HG03108 (cell line): ENCODE results near the gene NDRG2.
A peak's percentile ranks its signal among the peaks of the same experiment; 100 is the strongest.

Experiments
- ATAC-seq: cut with Tn5 transposase; IDR thresholded peaks from one replicate; pipeline ENCODE4 v1.9.1; 2021; ENCODE audit warnings: moderate library complexity; ENCODE audit not compliant: unreplicated experiment

Gene NDRG2

DNA sequence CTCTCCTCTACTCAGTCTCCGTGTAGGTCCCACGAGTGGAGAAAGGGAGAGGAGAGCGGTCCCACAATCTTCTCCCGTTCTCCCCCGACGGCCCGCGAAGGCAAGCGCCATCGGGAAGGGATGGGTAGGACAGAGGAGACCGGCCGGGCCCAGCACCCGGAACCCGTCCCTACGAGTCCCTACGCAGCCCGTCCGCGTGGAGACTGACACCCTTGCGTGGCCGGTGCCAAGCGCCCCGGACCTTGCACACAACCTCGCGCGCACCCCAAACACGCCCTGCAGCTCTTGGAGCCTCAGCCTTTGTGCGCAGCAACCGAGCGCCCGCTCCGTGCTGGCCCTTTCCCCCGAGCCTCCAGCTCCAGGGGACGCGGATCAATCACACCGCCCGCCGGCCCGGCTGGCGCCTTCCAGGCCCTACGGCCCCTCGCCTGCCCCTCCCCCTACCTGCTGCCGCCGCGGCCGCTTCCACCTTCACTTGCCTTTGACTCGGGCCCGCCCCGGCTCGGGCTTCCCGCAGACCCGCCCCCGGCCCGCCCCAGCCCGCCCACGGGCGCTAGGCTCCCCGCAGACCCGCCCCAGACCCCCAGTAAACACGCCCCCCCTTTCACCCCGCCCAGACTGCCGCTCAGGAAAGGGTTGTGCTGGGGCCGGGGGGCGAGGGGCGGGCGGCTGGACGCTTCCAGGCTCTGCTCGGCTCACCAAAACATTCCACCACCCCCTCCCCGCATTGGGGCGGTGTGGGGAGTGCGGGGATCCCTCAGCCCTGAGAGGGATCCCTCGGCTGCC is at the start of gene NDRG2:
NDRG2 (minus strand) TSS at position 477 of the 786 bp plus-strand sequence. CDS start 1,746 bp downstream, outside the sequence.
- no peak for ATAC-seq

GRCh38 chr14:21073921-21074320 is 49.1 kb upstream of the NDRG2 start:
- no peak for ATAC-seq

DNA sequence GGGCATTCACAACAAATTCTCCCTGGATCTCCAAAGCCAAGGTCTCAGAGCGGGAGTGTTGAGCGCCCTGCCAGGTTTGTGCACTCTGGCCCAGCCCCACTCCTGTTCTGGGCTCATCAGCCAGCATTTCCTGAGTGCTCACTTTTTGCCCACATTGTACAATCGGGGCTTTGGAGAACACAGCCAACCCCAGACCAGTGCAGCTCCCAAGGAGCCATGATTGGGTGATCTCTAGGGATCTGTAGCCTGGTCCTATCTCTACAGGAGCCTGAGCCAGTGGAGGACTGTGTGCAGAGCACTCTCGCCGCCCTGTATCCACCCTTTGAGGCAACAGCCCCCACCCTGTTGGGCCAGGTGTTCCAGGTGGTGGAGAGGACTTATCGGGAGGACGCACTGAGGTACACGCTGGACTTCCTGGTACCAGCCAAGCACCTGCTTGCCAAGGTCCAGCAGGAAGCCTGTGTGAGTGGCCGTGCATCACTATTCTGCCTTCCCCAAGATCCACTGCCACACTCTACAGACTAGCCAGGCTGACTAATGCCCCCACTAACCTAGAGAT is 48.0 kb upstream of the NDRG2 start:
- ATAC-seq = no peak

- no peak for ATAC-seq
These were observed 47.2 kb upstream of the NDRG2 start for GRCh38 chr14:21072031-21072473.

- peak; percentile 70 for ATAC-seq
These were observed 46.6 kb upstream of the NDRG2 start for GRCh38 chr14:21071225-21072030.

DNA sequence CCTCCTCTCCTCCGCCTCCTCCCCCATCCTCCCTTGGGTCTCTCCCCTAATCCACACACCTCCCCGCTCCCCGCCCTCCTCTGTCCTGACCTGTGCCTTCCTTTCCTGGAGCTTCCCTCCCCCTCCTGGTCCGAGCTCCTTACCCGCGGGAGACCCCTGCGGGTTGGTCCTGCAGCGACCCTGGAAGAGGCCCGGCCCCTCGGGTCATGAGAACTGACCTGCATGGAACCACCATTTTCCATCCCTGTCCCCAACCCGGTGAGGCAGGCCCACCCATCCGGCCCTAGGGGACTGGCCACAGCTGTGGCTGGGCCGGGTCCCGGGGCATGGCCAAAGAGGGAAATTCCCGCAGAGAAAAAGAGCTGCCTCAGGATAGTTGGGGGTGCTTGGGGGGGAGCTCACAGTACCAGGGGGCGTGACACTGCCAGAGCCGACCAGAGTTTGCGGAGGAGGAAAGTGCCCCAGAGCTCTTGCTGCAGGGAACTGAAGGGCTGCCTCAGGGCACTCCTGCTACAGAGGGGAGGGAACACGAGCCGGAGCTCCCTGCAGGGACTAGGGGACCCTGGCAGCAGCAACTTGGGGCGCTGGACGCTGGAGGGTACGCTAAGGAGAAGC is 45.9 kb upstream of the NDRG2 start:
- peak; percentile 1 for ATAC-seq

DNA sequence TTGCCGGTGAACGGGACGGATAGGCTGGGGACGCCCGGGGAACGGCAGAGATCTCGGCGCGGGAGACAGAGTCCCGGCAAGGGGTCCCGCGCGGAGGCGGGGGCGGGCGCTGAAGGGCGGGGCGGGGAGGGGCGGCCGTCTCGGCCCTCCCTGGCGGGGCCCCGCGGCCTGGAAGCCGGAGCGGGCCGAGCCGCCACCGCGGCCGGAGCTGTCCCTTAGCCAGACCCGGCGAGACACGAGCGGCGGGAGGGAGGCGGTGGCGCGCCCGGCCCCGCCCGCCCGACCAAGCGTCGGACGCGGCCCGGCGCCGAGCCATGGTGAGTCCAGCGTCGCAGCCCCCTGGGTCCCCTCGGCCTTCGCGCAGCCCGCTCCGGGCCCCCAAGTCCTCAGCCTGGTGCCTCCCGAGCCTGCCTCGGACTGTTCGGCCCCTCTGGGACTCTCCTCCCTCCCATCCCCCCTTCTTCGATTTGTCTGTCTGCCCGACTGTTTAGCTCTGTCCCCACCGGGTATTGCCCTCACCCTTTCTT is 45.3 kb upstream of the NDRG2 start, which contains the start of gene ARHGEF40:
ARHGEF40 (plus strand) TSS at position 222 of the 527 bp plus-strand sequence; CDS start at position 315, 93 bp downstream.
- ATAC-seq = no peak

DNA sequence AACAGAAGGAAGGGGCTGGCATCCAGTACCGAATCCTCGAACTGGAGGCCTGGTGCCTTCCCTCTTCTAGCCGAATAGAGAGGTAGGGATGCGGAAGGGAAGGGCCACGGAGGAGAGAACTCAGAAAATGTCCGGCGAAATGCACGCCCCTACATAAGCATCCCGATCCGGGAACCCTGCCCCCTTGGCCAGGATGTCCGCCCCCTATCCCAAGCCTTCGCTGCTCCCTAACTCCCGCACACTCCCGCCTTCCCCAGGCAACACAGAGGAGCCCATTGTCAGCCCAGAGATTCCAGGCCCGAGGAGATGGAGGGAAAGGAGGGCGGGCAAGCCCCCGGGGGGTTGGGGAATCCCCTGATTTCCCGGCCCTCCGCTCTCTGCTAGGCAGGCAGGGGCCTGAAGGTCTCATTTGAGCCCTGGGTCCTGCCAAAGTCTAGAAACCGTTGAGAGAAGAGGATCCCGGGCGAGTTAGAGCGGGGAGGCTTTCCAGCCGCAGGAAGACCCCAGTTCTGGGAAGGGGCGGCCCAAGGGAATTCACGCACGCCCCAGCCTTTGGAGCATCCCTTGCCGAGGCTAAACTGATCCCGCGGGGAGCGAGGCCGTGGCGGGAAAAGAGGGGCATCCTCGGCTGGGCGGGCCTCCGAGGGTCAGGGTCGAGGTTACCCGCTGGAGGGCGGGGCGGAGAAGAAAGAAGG is 44.7 kb upstream of the NDRG2 start:
- no peak for ATAC-seq

DNA sequence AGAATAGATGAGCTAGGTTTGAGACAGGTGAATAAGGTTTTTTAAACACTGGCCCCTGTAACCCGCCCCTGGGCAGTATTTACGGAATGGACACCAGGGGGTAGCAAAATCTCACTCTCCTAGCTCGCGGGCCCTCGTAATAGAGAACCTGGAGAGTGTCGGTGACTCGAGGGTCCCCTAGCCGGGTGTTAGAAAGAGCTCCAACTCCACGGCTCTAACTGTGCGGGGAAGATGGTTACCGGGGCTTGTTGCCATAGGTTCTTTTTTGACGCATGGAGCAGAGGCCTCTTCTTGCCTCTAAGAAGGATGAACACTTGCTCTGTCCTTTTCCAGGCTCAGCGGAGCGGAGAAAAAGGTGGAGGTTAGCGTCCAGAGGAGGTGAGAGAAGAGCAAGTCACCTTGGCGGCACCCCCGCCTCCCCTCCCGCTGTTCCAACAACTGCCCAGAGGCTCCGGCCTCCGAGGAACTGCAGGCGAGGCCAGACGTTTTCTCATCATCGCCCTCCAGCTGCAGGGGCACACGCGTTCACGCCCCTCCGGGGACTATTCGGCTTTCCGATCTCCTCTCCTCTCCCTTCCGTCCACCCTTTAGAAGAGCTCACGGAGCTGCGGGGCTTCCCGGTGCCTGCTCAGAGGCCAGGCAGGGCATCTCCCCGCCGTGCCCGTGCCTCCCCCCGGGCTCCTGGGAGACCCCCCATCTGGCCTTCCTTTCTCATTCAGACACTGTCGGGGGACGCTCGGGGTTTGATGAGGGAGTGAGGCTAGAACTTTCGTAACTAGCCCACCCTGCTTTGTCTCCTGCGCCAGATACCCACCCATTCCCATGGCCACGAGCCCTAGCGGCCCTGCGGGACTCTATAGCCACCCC is 43.9 kb upstream of the NDRG2 start:
- ATAC-seq = no peak

DNA sequence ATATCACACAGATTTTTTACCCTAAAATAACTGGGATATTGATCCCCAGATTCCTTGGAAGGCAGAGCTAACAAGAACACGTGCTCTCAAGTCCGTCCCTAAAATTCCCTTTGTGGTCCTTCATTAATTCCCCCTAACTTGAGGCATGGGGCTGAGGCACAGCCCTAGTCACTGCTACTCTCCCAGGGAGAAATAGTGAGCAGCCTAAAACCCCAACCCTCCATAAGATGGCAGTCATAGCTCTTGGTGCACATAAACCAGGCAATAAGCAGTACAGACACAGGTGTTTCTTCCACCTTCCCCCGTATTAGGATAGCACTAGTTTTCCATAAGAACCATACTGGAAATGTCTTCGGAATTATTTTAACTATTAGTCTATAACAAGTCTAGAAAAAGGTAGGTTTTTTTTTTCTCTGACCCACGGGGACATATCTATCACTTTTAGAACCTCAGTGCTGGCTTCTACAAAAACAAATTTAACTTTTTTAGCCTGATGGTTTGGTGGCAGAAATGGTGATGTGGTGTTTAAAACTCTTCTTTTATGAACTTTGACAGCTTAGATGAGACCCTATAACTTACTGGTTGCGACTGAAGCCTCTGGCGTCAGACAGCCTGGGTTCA is 42.1 kb upstream of the NDRG2 start:
- no peak for ATAC-seq

DNA sequence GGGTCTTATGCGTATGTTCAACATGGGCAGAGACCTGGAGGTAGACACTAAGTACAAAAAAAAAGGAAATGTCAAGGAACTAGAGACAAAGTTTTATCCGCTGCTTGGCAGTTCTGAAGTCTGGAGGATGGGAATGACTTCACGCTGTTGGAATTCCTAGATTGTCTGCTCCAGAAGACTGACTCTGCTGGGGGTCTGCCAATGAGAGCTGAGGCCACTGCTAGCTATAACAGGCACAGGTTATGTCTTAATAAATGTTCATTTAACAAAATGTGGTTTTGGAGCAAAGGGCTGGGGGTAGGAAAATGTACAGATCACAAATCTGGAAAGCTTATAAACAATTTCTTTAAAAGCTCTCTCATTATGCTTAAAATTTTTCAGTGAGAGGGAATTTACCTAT is 38.6 kb upstream of the NDRG2 start:
- ATAC-seq = no peak

DNA sequence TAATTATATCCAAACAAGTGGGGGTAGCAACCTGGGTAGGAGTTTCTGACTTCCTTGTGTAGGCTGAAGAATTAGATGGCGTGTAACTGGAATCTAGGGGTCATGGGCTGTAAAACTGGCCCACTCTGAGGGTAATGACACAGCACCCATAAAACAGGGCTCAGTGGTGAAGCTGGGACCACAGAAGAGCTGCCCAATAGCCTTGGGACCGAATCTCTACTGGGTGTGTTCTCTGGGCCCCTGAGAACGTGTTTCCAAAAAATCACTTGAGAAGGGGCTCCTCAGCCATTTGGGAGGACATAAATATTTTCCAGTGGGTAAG is 36.4 kb upstream of the NDRG2 start:
- no peak for ATAC-seq

DNA sequence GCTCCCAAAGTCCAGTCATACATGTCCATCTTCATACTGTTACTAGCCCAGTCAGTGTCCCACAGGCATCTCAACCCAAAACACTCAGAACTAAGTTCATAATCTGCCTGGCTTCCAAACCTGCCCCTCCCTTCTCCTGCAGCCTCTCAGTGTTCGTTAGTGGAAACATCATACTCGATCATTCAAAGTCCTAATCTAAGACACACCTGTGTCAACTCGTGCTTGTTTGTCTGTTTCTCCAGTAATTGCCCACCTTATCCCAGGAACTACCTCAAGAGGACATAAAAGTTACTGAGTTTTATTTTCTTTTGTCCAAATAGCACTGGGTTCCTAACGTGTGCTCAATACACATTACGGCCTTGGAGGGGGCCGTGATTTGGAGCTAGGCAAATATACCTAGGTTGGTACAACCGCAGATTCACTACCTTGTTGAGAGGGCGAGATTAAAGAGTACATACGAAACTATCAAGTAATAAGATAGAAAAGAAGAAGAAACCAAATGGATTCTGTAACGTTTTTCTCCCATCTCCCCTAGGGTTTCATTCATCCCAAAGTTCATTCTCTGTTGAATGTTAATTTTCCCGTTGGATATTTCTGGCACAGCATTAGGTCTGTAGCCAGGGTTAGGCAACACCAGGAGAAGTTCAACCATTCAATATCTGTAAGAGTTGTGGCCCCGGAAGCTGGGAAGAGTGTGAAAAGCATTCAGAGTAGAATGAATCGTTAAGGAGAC is 35.9 kb upstream of the NDRG2 start:
- no peak for ATAC-seq

GRCh38 chr14:21059842-21060613 is 35.2 kb upstream of the NDRG2 start:
- no peak for ATAC-seq

GRCh38 chr14:21058903-21059302 is 34.0 kb upstream of the NDRG2 start:
- no peak for ATAC-seq

- no peak for ATAC-seq
These were observed 33.2 kb upstream of the NDRG2 start, which contains the start of gene RNASE8 for GRCh38 chr14:21057803-21058675. Gene RNASE8, plus strand, starts transcription at chr14:21057822. Its CDS starts 71 bp downstream, at chr14:21057893.
